Measurements from ENCODE around the gene FGB. TPM values are rescaled to one million over a fixed set of nuclear protein-coding genes. Genes with fewer than 3 reads are reported as not detected.

Gene FGB
- total and polyA plus RNA-seq, 2 experiments from 2014 or later: not detected

- Histone ChIP-seq H3K27me3 (ENCODE audit: insufficient read depth) (no peaks in the 10 kb centered on the region), H4K20me1 (replicated peaks; ENCODE audit: insufficient read depth) (no peaks in the 10 kb centered on the region), H2AFZ (no peak overlapping the region), H3K27ac (ENCODE audit: low read depth) (no peak overlapping the region), H3K9me2 (ENCODE audit: insufficient read depth) (no peaks in the 10 kb centered on the region), H3F3A (replicated peaks; ENCODE audit: low read depth) (no peaks in the 10 kb centered on the region), H3K4me3 (no peak overlapping the region), H3K4me1 (ENCODE audit: insufficient read depth) (0 out of 2 replicates have a peak, but pooled peaks cover 3% of the 10 kb centered on the region), H3K79me2 (replicated peaks; ENCODE audit: insufficient read depth) (no peaks in the 10 kb centered on the region), H3K4me2 (no peak overlapping the region), H3K36me3 (ENCODE audit: insufficient read depth) (no peaks in the 10 kb centered on the region)
- DNase-seq (ENCODE audit: low spot score): no peak
- H3K27ac Mint-ChIP-seq: no peak overlapping the region
- ATAC-seq: no peak
- H3K9me3 Mint-ChIP-seq: no peaks in the 10 kb centered on the region
- peaks cover 2% of the 10 kb centered on the region for H3K27me3 Mint-ChIP-seq (ENCODE audit: insufficient read depth, low read depth, poor library complexity)
- H3K4me3 Mint-ChIP-seq: no peak overlapping the region
- no peaks in the 10 kb centered on the region for H3K36me3 Mint-ChIP-seq (ENCODE audit: low read depth)
- H3K4me1 Mint-ChIP-seq: peaks cover 7% of the 10 kb centered on the region
- TF ChIP-seq, protein P1, sequence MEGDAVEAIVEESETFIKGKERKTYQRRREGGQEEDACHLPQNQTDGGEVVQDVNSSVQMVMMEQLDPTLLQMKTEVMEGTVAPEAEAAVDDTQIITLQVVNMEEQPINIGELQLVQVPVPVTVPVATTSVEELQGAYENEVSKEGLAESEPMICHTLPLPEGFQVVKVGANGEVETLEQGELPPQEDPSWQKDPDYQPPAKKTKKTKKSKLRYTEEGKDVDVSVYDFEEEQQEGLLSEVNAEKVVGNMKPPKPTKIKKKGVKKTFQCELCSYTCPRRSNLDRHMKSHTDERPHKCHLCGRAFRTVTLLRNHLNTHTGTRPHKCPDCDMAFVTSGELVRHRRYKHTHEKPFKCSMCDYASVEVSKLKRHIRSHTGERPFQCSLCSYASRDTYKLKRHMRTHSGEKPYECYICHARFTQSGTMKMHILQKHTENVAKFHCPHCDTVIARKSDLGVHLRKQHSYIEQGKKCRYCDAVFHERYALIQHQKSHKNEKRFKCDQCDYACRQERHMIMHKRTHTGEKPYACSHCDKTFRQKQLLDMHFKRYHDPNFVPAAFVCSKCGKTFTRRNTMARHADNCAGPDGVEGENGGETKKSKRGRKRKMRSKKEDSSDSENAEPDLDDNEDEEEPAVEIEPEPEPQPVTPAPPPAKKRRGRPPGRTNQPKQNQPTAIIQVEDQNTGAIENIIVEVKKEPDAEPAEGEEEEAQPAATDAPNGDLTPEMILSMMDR (conservative IDR thresholded peaks at IDR 0.05; ENCODE audit: low read depth in 2 of 2): no peak
- TF ChIP-seq EZH2phosphoT487 (IDR thresholded peaks at IDR 0.05; ENCODE audit: unreplicated experiment) (no peak), JUNB (IDR thresholded peaks at IDR 0.05; ENCODE audit: unreplicated experiment) (no peak), REST (IDR thresholded peaks at IDR 0.05; ENCODE audit: unreplicated experiment) (no peak), EZH2 (IDR thresholded peaks at IDR 0.05; ENCODE audit: low read depth, unreplicated experiment) (no peak), ETS1 (IDR thresholded peaks at IDR 0.05) (no peak)
These were observed 39.7 kb downstream of the FGB start for GRCh38 chr4:154602404-154603020.

Data from GM23338 (cell line).